ENCODE data around the gene AK1. TPM values are rescaled to one million over a fixed set of nuclear protein-coding genes. Genes with fewer than 3 reads are reported as not detected.
"Not testable (repeated sequence)": the region's sequence is repeated elsewhere in the genome, so short reads cannot be mapped to it uniquely, and the experiment has no call there.

AK1 gene
- total RNA-seq, 1 donor: 121 TPM

DNA sequence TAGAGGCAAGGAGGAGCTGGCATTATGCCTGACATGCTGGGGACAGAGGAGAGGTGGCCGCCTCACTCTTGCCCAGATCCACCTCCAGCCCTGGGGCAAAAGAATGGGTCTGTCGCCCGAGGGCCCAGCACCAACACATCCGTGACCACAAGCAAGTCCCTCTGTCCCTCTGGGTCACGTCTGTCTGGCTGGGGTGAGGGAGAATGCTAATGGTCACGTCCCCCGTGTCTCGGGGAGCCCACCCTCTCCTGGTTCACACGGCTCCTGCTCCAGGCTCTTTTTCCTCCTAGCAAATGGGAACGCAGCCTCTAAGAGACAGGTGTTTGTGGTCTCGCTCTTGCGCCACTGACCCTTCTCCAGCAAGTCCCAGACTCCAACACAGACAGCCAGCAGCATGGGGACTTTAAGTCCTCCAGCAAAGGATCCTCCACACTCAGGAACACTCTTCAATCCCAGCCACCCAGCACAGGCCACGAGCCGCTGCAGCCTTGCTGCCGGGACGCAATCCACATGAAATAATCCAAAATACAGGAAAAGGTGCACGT is 27.1 kb downstream of the AK1 start:
- TF ChIP-seq, protein P1, sequence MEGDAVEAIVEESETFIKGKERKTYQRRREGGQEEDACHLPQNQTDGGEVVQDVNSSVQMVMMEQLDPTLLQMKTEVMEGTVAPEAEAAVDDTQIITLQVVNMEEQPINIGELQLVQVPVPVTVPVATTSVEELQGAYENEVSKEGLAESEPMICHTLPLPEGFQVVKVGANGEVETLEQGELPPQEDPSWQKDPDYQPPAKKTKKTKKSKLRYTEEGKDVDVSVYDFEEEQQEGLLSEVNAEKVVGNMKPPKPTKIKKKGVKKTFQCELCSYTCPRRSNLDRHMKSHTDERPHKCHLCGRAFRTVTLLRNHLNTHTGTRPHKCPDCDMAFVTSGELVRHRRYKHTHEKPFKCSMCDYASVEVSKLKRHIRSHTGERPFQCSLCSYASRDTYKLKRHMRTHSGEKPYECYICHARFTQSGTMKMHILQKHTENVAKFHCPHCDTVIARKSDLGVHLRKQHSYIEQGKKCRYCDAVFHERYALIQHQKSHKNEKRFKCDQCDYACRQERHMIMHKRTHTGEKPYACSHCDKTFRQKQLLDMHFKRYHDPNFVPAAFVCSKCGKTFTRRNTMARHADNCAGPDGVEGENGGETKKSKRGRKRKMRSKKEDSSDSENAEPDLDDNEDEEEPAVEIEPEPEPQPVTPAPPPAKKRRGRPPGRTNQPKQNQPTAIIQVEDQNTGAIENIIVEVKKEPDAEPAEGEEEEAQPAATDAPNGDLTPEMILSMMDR (IDR thresholded peaks at IDR 0.05; ENCODE audit: insufficient read depth, low read length): no peak
- no peak overlapping the region for H3K4me3 ChIP-seq (ENCODE audit: low read depth, low read length)
- DNase-seq (ENCODE audit: low read depth): no peak

DNA sequence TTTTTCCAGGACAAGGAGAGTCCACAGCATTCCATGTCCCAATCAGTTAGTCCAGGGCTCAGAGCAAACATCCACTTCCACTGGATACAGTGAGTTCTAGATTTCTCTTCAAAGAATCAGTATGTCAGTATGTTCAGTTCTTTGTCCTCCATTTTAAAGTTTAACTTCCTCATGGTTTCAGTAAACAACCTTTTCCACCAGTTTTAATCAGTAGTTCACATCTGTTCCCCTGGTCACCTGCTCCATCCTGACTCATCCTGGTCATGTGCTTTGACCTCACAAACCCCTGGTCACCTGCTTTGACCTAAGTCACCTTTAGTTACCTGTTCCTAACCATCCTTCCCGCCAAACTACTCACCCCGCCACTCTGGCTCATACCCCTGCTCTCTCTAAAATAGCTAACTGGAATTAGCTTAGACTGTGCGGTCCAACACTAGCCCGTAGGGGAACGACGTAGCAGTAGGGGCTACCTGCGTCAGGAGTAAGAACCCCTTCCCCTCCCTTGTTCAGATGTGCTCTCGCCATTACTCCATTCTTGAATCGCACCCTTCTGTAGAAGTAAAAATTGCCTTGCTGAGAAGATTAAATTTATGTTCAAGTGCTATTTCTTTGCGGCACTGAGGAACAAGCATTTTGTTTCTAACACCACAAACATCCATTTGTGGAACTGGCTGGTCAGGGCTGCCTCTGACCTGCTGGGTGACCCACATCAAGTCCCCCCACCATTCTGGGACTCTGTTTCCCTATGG is 28.5 kb downstream of the AK1 start:
- DNase-seq (ENCODE audit: low read depth): no peak
- TF ChIP-seq, protein P1 (IDR thresholded peaks at IDR 0.05; ENCODE audit: insufficient read depth, low read length): no peak
- no peak overlapping the region for H3K4me3 ChIP-seq (ENCODE audit: low read depth, low read length)

DNA sequence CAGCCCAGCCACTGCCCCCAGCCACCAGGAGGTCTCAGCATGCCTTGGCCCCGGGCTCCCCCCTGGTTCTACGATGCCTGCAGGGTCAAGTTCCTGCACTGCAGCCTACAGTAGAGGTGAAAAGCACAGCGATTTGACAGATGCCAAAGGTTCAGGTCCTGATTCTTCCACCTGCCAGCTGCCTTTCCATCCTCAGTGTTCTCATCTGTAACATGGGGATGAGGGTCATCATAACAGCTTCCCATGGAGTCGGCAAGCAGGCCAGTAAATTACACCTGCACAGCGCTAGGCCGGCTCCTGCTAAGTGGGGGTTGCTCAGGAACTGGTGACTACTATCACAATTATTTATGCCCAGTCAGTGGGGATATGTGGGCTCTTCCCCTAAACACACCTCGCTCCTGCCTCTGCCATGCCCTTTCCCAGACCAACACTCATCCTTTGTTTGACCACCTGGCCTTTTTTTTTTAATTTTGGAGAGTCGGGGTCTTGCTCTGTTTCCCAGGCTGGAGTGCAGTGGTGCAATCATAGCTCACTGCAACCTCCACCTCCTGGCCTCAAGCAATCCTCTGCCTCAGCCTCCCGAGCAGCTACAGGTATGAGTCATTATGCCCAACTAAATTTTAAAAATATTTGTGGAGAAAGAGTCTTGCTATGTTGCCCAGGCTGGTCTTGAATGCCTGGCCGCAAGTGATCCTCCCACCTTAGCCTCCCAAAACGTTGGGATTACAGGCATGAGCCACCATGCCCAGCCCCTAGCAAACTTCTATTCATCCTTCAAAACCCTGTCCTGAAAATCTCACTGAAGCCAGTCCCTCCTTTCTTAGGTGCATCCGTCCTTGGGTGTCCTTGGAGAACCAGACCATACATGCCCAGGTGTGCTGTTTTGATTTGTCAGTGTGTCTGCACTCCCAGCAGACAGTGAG is 29.4 kb downstream of the AK1 start:
- TF ChIP-seq, protein P1 (IDR thresholded peaks at IDR 0.05; ENCODE audit: insufficient read depth, low read length): no peak
- DNase-seq (ENCODE audit: low read depth): no peak
- H3K4me3 ChIP-seq (ENCODE audit: low read depth, low read length): no peak overlapping the region

DNA sequence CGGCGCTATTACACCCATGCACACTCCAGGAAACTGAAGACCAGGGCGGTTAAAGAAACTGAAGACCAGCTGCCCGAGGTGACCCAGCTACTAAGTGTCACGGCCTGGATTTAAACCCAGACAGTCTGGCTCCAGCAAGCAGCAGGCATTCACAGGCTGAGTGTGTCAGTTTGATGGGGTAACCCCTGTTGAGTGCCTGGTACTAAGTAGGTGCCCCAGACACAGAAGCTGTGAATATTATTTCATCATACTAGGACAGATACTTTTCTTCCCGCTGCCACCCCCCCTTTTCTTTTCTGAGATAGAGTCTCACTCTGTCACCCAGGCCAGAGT is 30.3 kb downstream of the AK1 start:
- H3K4me3 ChIP-seq (ENCODE audit: low read depth, low read length): no peak overlapping the region
- TF ChIP-seq, protein P1 (IDR thresholded peaks at IDR 0.05; ENCODE audit: insufficient read depth, low read length): no peak
- DNase-seq (ENCODE audit: low read depth): no peak

DNA sequence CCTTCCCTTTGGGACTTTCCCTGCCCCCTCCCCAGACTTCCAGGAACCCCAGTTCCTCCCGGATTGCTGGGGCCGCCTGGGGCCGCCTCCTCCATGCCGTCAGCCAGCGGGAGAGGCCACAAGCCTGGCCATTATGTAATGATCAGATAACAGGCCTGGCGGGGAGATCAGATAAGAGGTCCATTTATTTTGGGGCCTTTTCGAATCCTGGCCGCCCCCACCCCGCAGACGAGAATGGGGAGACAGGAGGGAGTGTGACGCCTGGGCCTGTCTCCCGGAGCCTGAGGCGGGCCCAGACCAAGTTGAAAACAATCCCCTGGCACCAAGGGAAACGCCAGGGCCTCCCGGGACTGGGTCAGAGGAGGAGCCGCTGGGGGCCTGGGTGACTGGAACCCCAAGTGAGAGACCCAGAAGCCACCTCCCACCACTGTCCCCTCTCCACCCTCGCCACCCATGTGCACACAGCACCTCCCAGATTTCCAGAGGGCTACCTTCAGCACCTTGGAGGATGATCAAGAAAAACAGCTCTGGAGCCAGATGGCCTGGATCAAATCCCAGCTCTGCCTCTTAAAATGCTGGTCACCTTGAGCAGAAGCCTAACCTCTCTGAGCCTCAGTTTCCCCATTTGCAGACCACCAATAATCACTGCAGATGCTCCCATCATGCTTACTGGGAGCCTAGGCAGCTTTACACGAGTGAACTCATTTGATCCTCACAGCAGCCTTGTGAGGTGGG is 30.9 kb downstream of the AK1 start:
- TF ChIP-seq, protein P1 (IDR thresholded peaks at IDR 0.05; ENCODE audit: insufficient read depth, low read length): no peak
- no peak overlapping the region for H3K4me3 ChIP-seq (ENCODE audit: low read depth, low read length)
- peak; percentile 77 for DNase-seq (ENCODE audit: low read depth)

DNA sequence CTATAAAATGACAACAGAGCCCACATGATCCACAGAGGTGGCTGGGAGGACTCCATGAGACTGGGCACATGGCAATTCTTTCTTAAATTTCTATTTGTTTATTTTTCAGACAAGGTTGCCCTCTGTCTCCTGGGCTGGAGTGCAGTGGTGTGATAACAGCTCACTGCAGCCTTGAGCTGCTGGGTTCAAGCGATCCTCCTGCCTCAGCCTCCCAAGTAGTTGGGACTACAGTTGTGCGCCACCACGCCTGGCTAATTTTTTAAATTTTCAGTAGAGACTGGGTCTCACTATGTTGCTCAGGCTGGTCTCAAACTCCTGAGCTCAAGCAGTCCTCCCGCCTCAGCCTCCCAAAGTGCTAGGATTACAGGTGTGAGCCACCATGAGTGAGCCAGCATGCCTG is 31.9 kb downstream of the AK1 start:
- DNase-seq (ENCODE audit: low read depth); H3K4me3 ChIP-seq (ENCODE audit: low read depth, low read length): not testable (repeated sequence)
